ENCODE data around the gene RFX6.

DNA sequence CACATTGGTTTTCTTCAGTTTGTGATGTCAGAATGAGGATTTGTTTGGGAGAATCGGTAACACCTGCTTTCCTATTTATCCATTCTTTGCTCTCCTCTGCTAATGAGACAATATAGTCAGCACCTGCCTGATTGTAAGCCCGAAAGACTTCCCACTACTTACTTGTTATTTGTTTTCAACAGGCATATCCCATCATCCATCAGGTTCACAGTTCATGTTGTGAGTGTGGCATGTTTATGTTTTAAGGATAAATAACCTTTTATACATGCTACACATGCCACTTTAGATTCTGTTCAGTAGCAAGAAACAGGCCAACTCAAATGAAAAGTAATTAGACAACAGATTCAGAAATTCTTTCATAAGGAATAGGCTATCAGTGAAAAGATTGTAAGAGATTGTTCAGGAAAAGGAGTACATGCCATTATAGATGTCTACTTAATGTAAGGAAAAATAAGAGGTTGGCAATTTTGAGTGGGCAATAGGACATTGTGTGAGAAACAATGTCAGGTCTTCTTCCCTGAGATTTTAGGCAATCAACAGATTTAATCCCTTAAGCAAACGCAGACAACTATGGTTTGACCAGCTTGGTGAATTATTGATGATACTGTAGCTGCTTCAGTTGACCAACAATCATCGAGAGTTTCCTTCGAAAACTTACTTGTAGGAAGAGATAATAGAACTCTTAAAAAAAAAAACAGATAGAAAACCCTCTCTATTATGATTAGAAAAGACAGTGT is 40.3 kb upstream of the RFX6 start:
- no peak for TF ChIP-seq CTCF (IDR thresholded peaks at IDR 0.05 in 2 of 3, conservative IDR thresholded peaks at IDR 0.05 in 1 of 3; ENCODE audit: borderline replicate concordance in 1 of 3, insufficient read depth in 1 of 3, low read depth in 2 of 3, low read length in 2 of 3)
- TF ChIP-seq REST (IDR thresholded peaks at IDR 0.05; ENCODE audit: low read depth) = no peak

Measured in HCT116 (cell line).